Jurkat, Clone E6-1 (cell line): Measurements from ENCODE around the gene SLC38A1.

Experiments used
- DNase-seq: peaks from one replicate; pipeline ENCODE4 v3.0.0-alpha.2; 2011; ENCODE audit warnings: low read depth, low spot score
- H3K4me3 ChIP-seq: 2 replicates; pipeline ENCODE4 v1.5.1; 2011; ENCODE audit warnings: mild to moderate bottlenecking, low read length, control low read depth, moderate library complexity

The SLC38A1 gene

GRCh38 chr12:46152456-46152855 lies 116.4 kb downstream of the SLC38A1 start:
- DNase-seq = no peak
- no peak overlapping the region for H3K4me3 ChIP-seq

- no peak for DNase-seq
- no peak overlapping the region for H3K4me3 ChIP-seq
These were observed 118.1 kb downstream of the SLC38A1 start for GRCh38 chr12:46150735-46151134.

GRCh38 chr12:46149905-46150304 lies 118.9 kb downstream of the SLC38A1 start:
- no peak overlapping the region for H3K4me3 ChIP-seq
- no peak for DNase-seq

GRCh38 chr12:46149079-46149464 lies 119.8 kb downstream of the SLC38A1 start:
- no peak for DNase-seq
- H3K4me3 ChIP-seq = no peak overlapping the region

- no peak for DNase-seq
- H3K4me3 ChIP-seq = no peak overlapping the region
These were observed 120.3 kb downstream of the SLC38A1 start for GRCh38 chr12:46148327-46149078.

GRCh38 chr12:46147144-46147543 lies 121.7 kb downstream of the SLC38A1 start:
- H3K4me3 ChIP-seq = no peak overlapping the region
- DNase-seq = no peak

GRCh38 chr12:46145881-46146280 lies 123.0 kb downstream of the SLC38A1 start:
- DNase-seq = no peak
- H3K4me3 ChIP-seq = no peak overlapping the region

- no peak overlapping the region for H3K4me3 ChIP-seq
- DNase-seq = no peak
These were observed 124.4 kb downstream of the SLC38A1 start for GRCh38 chr12:46144433-46144832.

GRCh38 chr12:46136249-46136648 lies 132.6 kb downstream of the SLC38A1 start:
- no peak overlapping the region for H3K4me3 ChIP-seq
- no peak for DNase-seq

- no peak overlapping the region for H3K4me3 ChIP-seq
- no peak for DNase-seq
These were observed 133.1 kb downstream of the SLC38A1 start for GRCh38 chr12:46135750-46136149.

- DNase-seq = no peak
- no peak overlapping the region for H3K4me3 ChIP-seq
These were observed 134.0 kb downstream of the SLC38A1 start for GRCh38 chr12:46134852-46135251.

- H3K4me3 ChIP-seq = no peak overlapping the region
- no peak for DNase-seq
These were observed 134.5 kb downstream of the SLC38A1 start for GRCh38 chr12:46134205-46134811.

GRCh38 chr12:46133751-46134150 lies 135.1 kb downstream of the SLC38A1 start:
- no peak overlapping the region for H3K4me3 ChIP-seq
- DNase-seq = no peak
